ENCODE data around the gene GUCA2A. TPM values are rescaled to one million over a fixed set of nuclear protein-coding genes. Genes with fewer than 3 reads are reported as not detected.

Gene GUCA2A
- total and polyA plus RNA-seq, 7 experiments from 2014 or later: 0.76 TPM; not detected in 6

DNA sequence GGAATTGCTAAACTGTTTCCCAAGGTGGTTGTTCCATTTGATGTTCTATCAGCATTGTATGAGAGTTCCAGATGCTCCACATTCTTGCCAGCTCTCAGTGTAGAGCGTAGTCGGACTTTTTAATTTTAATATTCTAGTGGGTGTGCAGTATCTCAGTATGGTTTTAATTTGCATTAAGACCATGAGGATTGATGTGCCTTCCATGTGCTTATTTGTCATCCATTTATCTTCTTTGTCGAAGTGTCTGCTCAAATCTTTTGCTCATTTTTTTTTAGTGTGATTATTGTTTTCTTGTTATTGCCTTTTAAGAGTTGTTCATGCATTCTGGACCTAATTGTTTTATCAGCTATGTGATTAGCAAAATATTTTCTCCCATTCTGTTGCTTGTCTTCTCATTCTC lies 25.1 kb downstream of the GUCA2A start:
- CTCF ChIA-PET: no interaction called here
- peaks cover 0 to 19% (median 5%) of the 10 kb centered on the region in 5 donors for H3K27me3 Mint-ChIP-seq

DNA sequence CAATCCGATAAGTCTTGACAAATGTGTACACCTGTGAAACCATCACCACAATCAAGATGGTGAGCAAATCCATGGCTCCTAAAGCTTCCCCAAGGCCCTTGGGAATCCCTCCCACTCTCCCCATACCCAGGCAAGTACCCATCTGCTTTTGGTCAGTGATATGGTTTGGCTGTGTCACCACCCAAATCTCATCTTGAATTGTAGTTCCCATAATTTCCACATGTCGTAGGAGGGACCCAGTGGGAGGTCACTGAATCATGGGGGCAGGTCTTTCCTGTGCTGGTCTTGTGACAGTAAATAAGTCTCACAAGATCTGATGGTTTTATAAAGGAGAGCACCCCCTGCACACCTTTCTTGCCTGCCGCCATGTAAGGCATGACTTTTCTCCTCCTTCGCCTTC lies 26.0 kb downstream of the GUCA2A start:
- Mint-ChIP-seq H3K4me1 (peaks cover 0 to 6% (median 5%) of the 10 kb centered on the region in 7 donors), H3K36me3 (no peaks in the 10 kb centered on the region), H3K27me3 (peaks cover 0 to 18% (median 5%) of the 10 kb centered on the region in 5 donors), H3K9me3 (no peaks in the 10 kb centered on the region), H3K27ac (no peak overlapping the region), H3K4me3 (no peak overlapping the region)
- Histone ChIP-seq H3K9me3 (ENCODE audit: control insufficient read depth in 2 of 3, low read length in 3 of 3) (no peaks in the 10 kb centered on the region), H3K27me3 (ENCODE audit: control insufficient read depth in 2 of 2, insufficient read depth in 2 of 2, low read length in 2 of 2) (no peaks in the 10 kb centered on the region), H3K27ac (ENCODE audit: low read depth, low read length) (no peak overlapping the region), H3K4me3 (ENCODE audit: low read length) (no peak overlapping the region), H3K36me3 (ENCODE audit: control insufficient read depth in 2 of 3, insufficient read depth in 3 of 3, low read length in 3 of 3) (no peaks in the 10 kb centered on the region), H3K4me1 (ENCODE audit: control insufficient read depth in 2 of 2, insufficient read depth in 2 of 2, low read length in 2 of 2) (no peaks in the 10 kb centered on the region)
- ChIA-PET CTCF (interaction anchor here (0.7 kb wide), 1 partner anchor 34 kb away, joined by 3 read pairs; no protein-coding TSS in a partner anchor), POLR2A (no interaction called here)
- ATAC-seq: no peak
- DNase-seq: no peak
- intact Hi-C loops (cut with micrococcal nuclease): no loop called here

More for the DNA sequence above, 25.1 kb downstream of the GUCA2A start:
- intact Hi-C loops (cut with micrococcal nuclease): no loop called here
- Histone ChIP-seq H3K4me3 (ENCODE audit: low read length) (no peak overlapping the region), H3K27ac (ENCODE audit: low read depth, low read length) (no peak overlapping the region), H3K4me1 (ENCODE audit: control insufficient read depth in 2 of 2, insufficient read depth in 2 of 2, low read length in 2 of 2) (no peaks in the 10 kb centered on the region), H3K36me3 (ENCODE audit: control insufficient read depth in 2 of 3, insufficient read depth in 3 of 3, low read length in 3 of 3) (no peaks in the 10 kb centered on the region), H3K27me3 (ENCODE audit: control insufficient read depth in 2 of 2, insufficient read depth in 2 of 2, low read length in 2 of 2) (no peaks in the 10 kb centered on the region), H3K9me3 (ENCODE audit: control insufficient read depth in 2 of 3, low read length in 3 of 3) (no peaks in the 10 kb centered on the region)
- Mint-ChIP-seq H3K4me1 (peaks cover 0 to 7% (median 5%) of the 10 kb centered on the region in 7 donors), H3K4me3 (no peak overlapping the region), H3K27ac (no peak overlapping the region), H3K36me3 (no peaks in the 10 kb centered on the region), H3K9me3 (no peaks in the 10 kb centered on the region)
- DNase-seq: no peak
- no peak for ATAC-seq
- POLR2A ChIA-PET: no interaction called here

- intact Hi-C loops (cut with micrococcal nuclease): no loop called here
- no peaks in the 10 kb centered on the region for H3K9me3 Mint-ChIP-seq
Observed at GRCh38 chr1:42137766-42138165, 26.8 kb downstream of the GUCA2A start.

DNA sequence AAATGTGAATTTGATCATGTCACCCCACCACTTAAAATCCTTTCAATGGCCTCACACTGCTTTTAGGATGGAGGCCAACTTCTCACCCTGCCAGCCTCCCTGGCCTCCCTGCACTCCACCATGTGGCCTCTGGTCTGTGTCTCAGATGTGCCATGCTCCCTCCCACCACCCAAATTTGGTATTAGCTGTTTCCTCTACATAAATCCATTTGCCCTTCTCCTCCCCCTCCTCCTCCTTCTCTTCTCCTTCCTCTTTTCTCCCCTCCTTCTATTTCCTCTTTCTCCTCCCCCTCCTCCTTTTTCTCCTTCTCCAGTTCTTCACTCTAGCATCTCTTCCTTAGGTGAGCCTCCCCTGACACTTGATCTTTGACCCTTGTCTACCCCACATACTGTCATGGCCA lies 28.1 kb downstream of the GUCA2A start:
- Histone ChIP-seq H3K4me3 (ENCODE audit: low read length) (no peak overlapping the region), H3K36me3 (ENCODE audit: control insufficient read depth in 2 of 3, insufficient read depth in 3 of 3, low read length in 3 of 3) (no peaks in the 10 kb centered on the region), H3K27ac (ENCODE audit: low read depth, low read length) (no peak overlapping the region), H3K4me1 (ENCODE audit: control insufficient read depth in 2 of 2, insufficient read depth in 2 of 2, low read length in 2 of 2) (no peaks in the 10 kb centered on the region), H3K27me3 (ENCODE audit: control insufficient read depth in 2 of 2, insufficient read depth in 2 of 2, low read length in 2 of 2) (no peaks in the 10 kb centered on the region), H3K9me3 (ENCODE audit: control insufficient read depth in 2 of 3, low read length in 3 of 3) (no peaks in the 10 kb centered on the region)
- ChIA-PET CTCF (no interaction called here), POLR2A (no interaction called here)
- H3K27me3 Mint-ChIP-seq: peaks cover 0 to 16% (median 4%) of the 10 kb centered on the region in 5 donors
- DNase-seq: no peak
- peaks cover 0 to 2% (median 0%) of the 10 kb centered on the region in 7 donors for H3K4me1 Mint-ChIP-seq
- no peak for ATAC-seq
- H3K27ac Mint-ChIP-seq: no peak overlapping the region
- H3K9me3 Mint-ChIP-seq: no peaks in the 10 kb centered on the region
- H3K4me3 Mint-ChIP-seq: no peak overlapping the region
- no peaks in the 10 kb centered on the region for H3K36me3 Mint-ChIP-seq
- intact Hi-C loops (cut with micrococcal nuclease): no loop called here

More at GRCh38 chr1:42137766-42138165, 26.8 kb downstream of the GUCA2A start:
- CTCF ChIA-PET: interaction anchor here (0.7 kb wide), 1 partner anchor 35 kb away, joined by 3 read pairs; no protein-coding TSS in a partner anchor
- Mint-ChIP-seq H3K36me3 (no peaks in the 10 kb centered on the region), H3K27ac (no peak overlapping the region), H3K4me3 (no peak overlapping the region), H3K27me3 (peaks cover 0 to 16% (median 5%) of the 10 kb centered on the region in 5 donors), H3K4me1 (peaks cover 0 to 2% (median 0%) of the 10 kb centered on the region in 7 donors)
- no peaks in the 10 kb centered on the region for H3K4me1 ChIP-seq (ENCODE audit: control insufficient read depth in 2 of 2, insufficient read depth in 2 of 2, low read length in 2 of 2)
- DNase-seq: no peak
- ATAC-seq: no peak
- no peaks in the 10 kb centered on the region for H3K9me3 ChIP-seq (ENCODE audit: control insufficient read depth in 2 of 3, low read length in 3 of 3)
- H3K4me3 ChIP-seq (ENCODE audit: low read length): no peak overlapping the region
- H3K27me3 ChIP-seq (ENCODE audit: control insufficient read depth in 2 of 2, insufficient read depth in 2 of 2, low read length in 2 of 2): no peaks in the 10 kb centered on the region
- POLR2A ChIA-PET: no interaction called here
- H3K27ac ChIP-seq (ENCODE audit: low read depth, low read length): no peak overlapping the region
- no peaks in the 10 kb centered on the region for H3K36me3 ChIP-seq (ENCODE audit: control insufficient read depth in 2 of 3, insufficient read depth in 3 of 3, low read length in 3 of 3)

DNA sequence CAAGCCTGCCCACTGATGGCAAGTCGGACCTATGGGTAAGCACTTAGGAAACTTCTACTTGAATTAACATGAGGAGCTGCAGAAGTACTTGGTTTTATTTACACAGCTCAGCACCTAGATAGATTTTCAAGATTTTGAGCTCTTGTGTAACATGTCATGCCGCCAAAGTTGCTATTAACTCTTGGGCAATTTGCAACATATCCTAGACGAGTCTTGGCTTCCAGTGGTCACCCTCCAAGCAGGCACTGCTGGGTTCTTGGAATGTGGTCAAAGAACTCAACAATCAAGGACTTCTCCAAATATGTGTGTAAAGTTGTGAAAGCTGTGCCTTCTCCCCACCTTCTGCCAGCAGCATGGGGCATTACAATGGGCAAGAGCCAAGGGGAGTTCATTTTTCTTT lies 29.1 kb downstream of the GUCA2A start:
- H3K4me1 Mint-ChIP-seq: peaks cover 0 to 2% (median 0%) of the 10 kb centered on the region in 7 donors
- Histone ChIP-seq H3K36me3 (ENCODE audit: control insufficient read depth in 2 of 3, insufficient read depth in 3 of 3, low read length in 3 of 3) (no peaks in the 10 kb centered on the region), H3K27me3 (ENCODE audit: control insufficient read depth in 2 of 2, insufficient read depth in 2 of 2, low read length in 2 of 2) (no peaks in the 10 kb centered on the region), H3K9me3 (ENCODE audit: control insufficient read depth in 2 of 3, low read length in 3 of 3) (no peaks in the 10 kb centered on the region), H3K27ac (ENCODE audit: low read depth, low read length) (no peak overlapping the region), H3K4me1 (ENCODE audit: control insufficient read depth in 2 of 2, insufficient read depth in 2 of 2, low read length in 2 of 2) (no peaks in the 10 kb centered on the region), H3K4me3 (ENCODE audit: low read length) (no peak overlapping the region)
- CTCF ChIA-PET: no interaction called here
- H3K9me3 Mint-ChIP-seq: no peaks in the 10 kb centered on the region
- intact Hi-C loops (cut with micrococcal nuclease): no loop called here
- no peak for DNase-seq
- no peak overlapping the region for H3K27ac Mint-ChIP-seq
- no peak overlapping the region for H3K4me3 Mint-ChIP-seq
- no peaks in the 10 kb centered on the region for H3K36me3 Mint-ChIP-seq
- peaks cover 0 to 16% (median 4%) of the 10 kb centered on the region in 5 donors for H3K27me3 Mint-ChIP-seq
- POLR2A ChIA-PET: no interaction called here
- no peak for ATAC-seq

DNA sequence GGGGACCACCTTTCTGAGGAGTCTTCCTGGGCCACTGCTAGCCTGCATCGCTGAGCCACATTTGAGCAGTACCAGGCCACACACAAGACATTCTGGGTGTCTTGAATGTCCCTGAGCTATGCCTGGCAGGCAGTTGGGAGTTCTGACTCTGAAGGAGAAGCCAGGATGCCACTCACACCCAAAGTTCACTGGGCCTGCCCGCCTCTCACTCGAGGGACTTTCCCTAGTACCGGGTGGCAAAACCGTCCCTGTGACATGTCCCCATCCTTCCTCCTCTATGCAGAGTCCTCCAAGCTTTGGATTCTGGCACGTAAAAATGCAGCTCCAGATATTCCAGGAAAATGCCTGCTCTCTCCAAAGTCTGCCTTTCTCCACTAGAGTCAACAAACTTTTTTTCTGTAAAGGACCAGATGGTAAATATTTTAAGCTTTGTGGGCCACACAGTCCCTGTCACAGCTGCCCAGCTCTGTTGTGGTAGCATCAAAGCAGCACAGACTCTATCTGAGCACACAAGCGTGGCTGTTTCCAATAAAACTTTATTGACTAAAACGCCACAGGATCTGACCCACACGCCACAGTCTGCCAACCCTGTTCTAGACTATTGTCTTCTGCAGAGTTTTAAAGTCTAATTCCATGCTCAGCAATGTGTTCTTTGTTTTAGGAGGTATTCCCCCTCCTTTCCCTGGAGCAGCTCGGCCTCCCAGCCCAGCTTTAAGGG lies 30.6 kb downstream of the GUCA2A start:
- H3K4me1 ChIP-seq (ENCODE audit: control insufficient read depth in 2 of 2, insufficient read depth in 2 of 2, low read length in 2 of 2): no peaks in the 10 kb centered on the region
- CTCF ChIA-PET: no interaction called here
- no peak for ATAC-seq
- Mint-ChIP-seq H3K4me3 (no peak overlapping the region), H3K27ac (no peak overlapping the region), H3K9me3 (no peaks in the 10 kb centered on the region), H3K4me1 (peaks cover 0 to 2% (median 0%) of the 10 kb centered on the region in 7 donors), H3K36me3 (no peaks in the 10 kb centered on the region), H3K27me3 (peaks cover 0 to 17% (median under 1%) of the 10 kb centered on the region in 5 donors)
- intact Hi-C loops (cut with micrococcal nuclease): no loop called here
- no peaks in the 10 kb centered on the region for H3K9me3 ChIP-seq (ENCODE audit: control insufficient read depth in 2 of 3, low read length in 3 of 3)
- POLR2A ChIA-PET: no interaction called here
- DNase-seq: no peak
- H3K27me3 ChIP-seq (ENCODE audit: control insufficient read depth in 2 of 2, insufficient read depth in 2 of 2, low read length in 2 of 2): no peaks in the 10 kb centered on the region
- H3K4me3 ChIP-seq (ENCODE audit: low read length): no peak overlapping the region
- H3K27ac ChIP-seq (ENCODE audit: low read depth, low read length): no peak overlapping the region
- no peaks in the 10 kb centered on the region for H3K36me3 ChIP-seq (ENCODE audit: control insufficient read depth in 2 of 3, insufficient read depth in 3 of 3, low read length in 3 of 3)

DNA sequence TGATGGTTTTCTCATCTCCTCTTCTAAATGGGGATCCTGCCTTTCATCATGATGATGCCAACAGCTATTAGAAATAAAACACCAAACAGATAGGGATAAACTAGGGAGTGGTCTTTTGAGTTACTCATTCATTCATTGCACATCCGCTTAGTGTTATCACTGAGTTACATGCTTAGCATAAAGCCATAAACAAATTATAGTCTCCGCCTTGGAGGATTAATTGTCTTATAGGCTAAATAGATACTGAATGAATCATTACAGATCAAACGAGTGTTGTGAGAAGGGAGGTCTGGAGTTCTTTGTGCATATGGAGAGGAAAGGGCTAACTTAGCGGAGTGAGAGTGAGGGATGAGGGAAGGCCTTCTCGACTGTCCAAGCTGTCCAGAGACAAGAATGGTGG lies 31.2 kb downstream of the GUCA2A start:
- ChIA-PET CTCF (no interaction called here), POLR2A (no interaction called here)
- no peaks in the 10 kb centered on the region for H3K4me1 ChIP-seq (ENCODE audit: control insufficient read depth in 2 of 2, insufficient read depth in 2 of 2, low read length in 2 of 2)
- no peaks in the 10 kb centered on the region for H3K27me3 ChIP-seq (ENCODE audit: control insufficient read depth in 2 of 2, insufficient read depth in 2 of 2, low read length in 2 of 2)
- no peak for ATAC-seq
- Mint-ChIP-seq H3K36me3 (no peaks in the 10 kb centered on the region), H3K9me3 (no peaks in the 10 kb centered on the region), H3K4me3 (no peak overlapping the region), H3K27ac (no peak overlapping the region), H3K4me1 (peaks cover 0 to 2% (median 0%) of the 10 kb centered on the region in 7 donors), H3K27me3 (peaks cover 0 to 21% (median 5%) of the 10 kb centered on the region in 5 donors)
- no peak overlapping the region for H3K4me3 ChIP-seq (ENCODE audit: low read length)
- no peak for DNase-seq
- no peaks in the 10 kb centered on the region for H3K9me3 ChIP-seq (ENCODE audit: control insufficient read depth in 2 of 3, low read length in 3 of 3)
- no peak overlapping the region for H3K27ac ChIP-seq (ENCODE audit: low read depth, low read length)
- intact Hi-C loops (cut with micrococcal nuclease): no loop called here
- no peaks in the 10 kb centered on the region for H3K36me3 ChIP-seq (ENCODE audit: control insufficient read depth in 2 of 3, insufficient read depth in 3 of 3, low read length in 3 of 3)
